GOT3 (cell line): ENCODE measurements around the gene PAX7.

Experiments
- DNase-seq: peaks from one replicate; lab custom pipeline; 2025; ENCODE audit warnings: mixed read lengths; lab: John Stamatoyannopoulos, UW

The PAX7 gene

DNA sequence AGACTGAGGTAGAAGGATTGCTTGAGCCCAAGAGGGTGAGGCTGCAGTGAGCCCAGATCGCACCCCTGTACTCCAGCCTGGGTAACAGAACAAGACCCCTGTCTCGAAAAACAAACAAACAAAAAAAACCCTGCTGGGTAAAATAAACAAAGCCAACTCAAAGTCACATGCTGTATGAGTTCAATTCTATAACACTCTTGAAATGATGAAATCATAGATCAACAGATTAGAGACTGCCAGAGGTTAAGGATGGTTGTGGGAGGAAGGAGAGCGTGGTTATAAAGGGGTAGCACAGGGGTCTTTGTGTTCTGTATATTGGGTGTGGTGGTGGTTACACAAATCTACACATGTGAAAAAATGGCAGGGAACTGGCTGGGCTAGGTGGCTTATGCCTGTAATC is 166.3 kb downstream of the PAX7 start:
- no peak for DNase-seq
